GM12878 (cell line): ENCODE results near the gene DNMT3A. TPM values are rescaled to one million over a fixed set of nuclear protein-coding genes. Genes with fewer than 3 reads are reported as not detected.

ENCODE experiments used
- ATAC-seq: fragments of 200-7000 bp; cut with Tn5 transposase; 3 replicates; pipeline ENCODE4 v1.9.1; 2020; ENCODE audit warnings: mild to moderate bottlenecking, moderate library complexity
- BruUV-seq: library from RNA; stranded (reverse); fragments of 400-500 nt; replicated peaks from 2 replicates; lab custom pipeline; 2021; lab: Mats Ljungman, UMichigan
- CTCF ChIA-PET: fragments of 300-600 bp; sonication (Branson Sonifier 250); formaldehyde crosslinking; extraction: SDS; loops from one replicate; lab custom pipeline; 2021; ENCODE audit warnings: inconsistent platforms; lab: Yijun Ruan, JAX
- POLR2A ChIA-PET: fragments of 350-600 bp; formaldehyde crosslinking; extraction: SDS; loops from one replicate; lab custom pipeline; 2021; ENCODE audit warnings: inconsistent platforms; lab: Charles Lee
- RAD21 ChIA-PET: fragments of 300-600 bp; sonication (Branson Sonifier 250); formaldehyde crosslinking; loops from one replicate; lab custom pipeline; 2023; ENCODE audit warnings: antibody characterized with exemption; ENCODE audit not compliant: unreplicated experiment; lab: Charles Lee
- SMC1A ChIA-PET: fragments of 300-600 bp; sonication (Branson Sonifier 250); formaldehyde crosslinking; loops from one replicate; lab custom pipeline; 2023; ENCODE audit not compliant: unreplicated experiment, uncharacterized antibody; lab: Charles Lee
- DNase-seq: peaks from one replicate; pipeline ENCODE4 v3.0.0-alpha.2; 2011; ENCODE audit warnings: low read depth, low spot score
- FAIRE-seq: peaks from 3 replicates; lab custom pipeline; 2011; peaks lifted over from hg19 to GRCh38; lab: Jason Lieb, UNC
- H2AFZ ChIP-seq: 2 replicates; pipeline ENCODE4 v1.6.0; 2011; ENCODE audit warnings: low read depth, low read length, control low read depth; ENCODE audit not compliant: control insufficient read depth
- H3K27ac ChIP-seq: 2 replicates; pipeline ENCODE4 v1.5.1; 2011; ENCODE audit warnings: control low read depth; ENCODE audit not compliant: control insufficient read depth, insufficient read depth
- H3K27me3 ChIP-seq, 2 experiments: replicated peaks in 1 of 2; 2 replicates each; pipeline versions ENCODE4 v1.6.0 to v1.6.1; 2011; ENCODE audit warnings: low read length in 1 of 2; ENCODE audit not compliant: control insufficient read depth in 2 of 2, insufficient read depth in 2 of 2
- H3K36me3 ChIP-seq, 2 experiments: 2 replicates each; pipeline ENCODE4 v1.5.1; 2011; ENCODE audit warnings: low read length in 1 of 2; ENCODE audit not compliant: control insufficient read depth in 2 of 2, insufficient read depth in 2 of 2
- H3K4me1 ChIP-seq: 2 replicates; pipeline ENCODE4 v1.6.1; 2011; ENCODE audit warnings: mild to moderate bottlenecking, low read length, moderate library complexity, mixed read lengths; ENCODE audit not compliant: control insufficient read depth, insufficient read depth
- H3K4me2 ChIP-seq: 2 replicates; pipeline ENCODE4 v1.6.0; 2011; ENCODE audit warnings: control low read depth; ENCODE audit not compliant: control insufficient read depth, insufficient read depth
- H3K4me3 ChIP-seq: fragments of 200-600 bp; sonication (generic); 2 replicates; pipeline ENCODE4 v1.5.1; 2016
- H3K79me2 ChIP-seq: 2 replicates; pipeline ENCODE4 v1.6.0; 2011; ENCODE audit warnings: low read length; ENCODE audit not compliant: control insufficient read depth, insufficient read depth
- H3K9ac ChIP-seq: 2 replicates; pipeline ENCODE4 v1.8.0; 2011; ENCODE audit warnings: low read length, control low read depth, mixed read lengths; ENCODE audit not compliant: control insufficient read depth, insufficient read depth
- H3K9me3 ChIP-seq: replicated peaks from 3 replicates; pipeline ENCODE4 v1.5.1; 2011; ENCODE audit warnings: mild to moderate bottlenecking, low read length; ENCODE audit not compliant: control insufficient read depth, insufficient read depth
- H4K20me1 ChIP-seq: 2 replicates; pipeline ENCODE4 v1.6.0; 2011; ENCODE audit not compliant: control insufficient read depth, insufficient read depth
- EED ChIP-seq: sonication (generic); IDR thresholded peaks from 2 replicates; pipeline ENCODE4 v1.6.1; 2016; ENCODE audit warnings: antibody characterized with exemption, low read depth
- IRF4 ChIP-seq: IDR thresholded peaks from 2 replicates; pipeline ENCODE4 v1.6.1; 2011; ENCODE audit warnings: low read depth, low read length
- PAX8 ChIP-seq: fragments of 450-650 bp; IDR thresholded peaks from 2 replicates; pipeline ENCODE4 v1.6.1; 2017; ENCODE audit warnings: mild to moderate bottlenecking, moderate library complexity
- POLR2A ChIP-seq: IDR thresholded peaks from 2 replicates; pipeline ENCODE4 v1.6.1; 2011; ENCODE audit warnings: low read depth, mild to moderate bottlenecking, low read length
- RFX5 ChIP-seq: IDR thresholded peaks from 2 replicates; pipeline ENCODE4 v1.6.1; 2011; ENCODE audit warnings: low read depth, low read length, improper control_type of control experiment
- ZBED1 ChIP-seq: IDR thresholded peaks from 2 replicates; pipeline ENCODE4 v1.6.1; 2016; ENCODE audit warnings: borderline replicate concordance
- ZNF384 ChIP-seq: IDR thresholded peaks from 2 replicates; pipeline ENCODE4 v1.6.1; 2012; ENCODE audit warnings: low read depth, mild to moderate bottlenecking, low read length, improper control_type of control experiment, borderline replicate concordance
- ZNF687 ChIP-seq: fragments of 450-650 bp; IDR thresholded peaks from 2 replicates; pipeline ENCODE4 v1.6.1; 2017; ENCODE audit warnings: mild to moderate bottlenecking, moderate library complexity
- ZSCAN29 ChIP-seq: fragments of 450-650 bp; IDR thresholded peaks from 2 replicates; pipeline ENCODE4 v1.6.1; 2017; ENCODE audit warnings: mild to moderate bottlenecking, moderate library complexity
- WGBS: methylation state at CpG from one replicate; pipeline ENCODE4 v1.1.6; 2016; ENCODE audit warnings: low lambda C conversion rate; ENCODE audit not compliant: insufficient replicate concordance, insufficient coverage; ENCODE audit errors: missing lambda C conversion rate; 5-methylcytosine and 5-hydroxymethylcytosine counted together
- in situ Hi-C: fragments of 300-500 bp; cut with MboI; formaldehyde crosslinking; loops from 9 replicates; pipeline ENCODE4 v1.14.3; 2018; ENCODE audit warnings: mixed read lengths
- intact Hi-C: fragments of 100-400 bp; cut with micrococcal nuclease; formaldehyde crosslinking; loops from one replicate; pipeline ENCODE4 v1.14.2; 2022; ENCODE audit not compliant: unreplicated experiment
- polyA plus RNA-seq, 11 experiments: library from polyadenylated mRNA; depleted of rRNA in 4 of 11; unstranded in 6 of 11; stranded (reverse) in 5 of 11; fragments of >200 nt; fragmentation: Nextera tagmentation in 4 of 11; fragmentation: Illumina TruSeq in 1 of 11; extraction: Ambion mirVana in 4 of 11; extraction: Trizol in 1 of 11; gene quantifications; 1 replicate in 1 of 11; 2 replicates in 10 of 11; pipeline versions ENCODE4 v1.2.1 to v1.2.3, GENCODE V29; 2011 to 2016; ENCODE audit warnings: inconsistent platforms in 2 of 11, missing spikeins in 2 of 11, low read depth in 1 of 11
- total RNA-seq, 4 experiments: library from RNA; depleted of rRNA in 3 of 4; stranded (reverse); fragments of >200 nt in 3 of 4; fragmentation: Illumina TruSeq in 1 of 4; extraction: Trizol in 1 of 4; gene quantifications; 2 replicates each; pipeline versions ENCODE4 v1.2.1 to v1.2.3, GENCODE V29; 2013 to 2021
- TF ChIP-seq, protein P1 (sequence below): fragments of 150-350 bp; IDR thresholded peaks from 2 replicates; pipeline ENCODE4 v1.6.1; 2016; ENCODE audit warnings: low read depth, low read length
- TF ChIP-seq, protein P2 (sequence below): fragments of 450-650 bp; IDR thresholded peaks from 2 replicates; pipeline ENCODE4 v1.6.1; 2017; ENCODE audit warnings: antibody characterized with exemption, mild to moderate bottlenecking, moderate library complexity

Gene DNMT3A
- total and polyA plus RNA-seq, 10 of the 15 experiments (the other 5 are each of a cell fraction or from before 2014, with no cell fraction given) = 7.4 to 51.6 (median 17.4) TPM

DNA sequence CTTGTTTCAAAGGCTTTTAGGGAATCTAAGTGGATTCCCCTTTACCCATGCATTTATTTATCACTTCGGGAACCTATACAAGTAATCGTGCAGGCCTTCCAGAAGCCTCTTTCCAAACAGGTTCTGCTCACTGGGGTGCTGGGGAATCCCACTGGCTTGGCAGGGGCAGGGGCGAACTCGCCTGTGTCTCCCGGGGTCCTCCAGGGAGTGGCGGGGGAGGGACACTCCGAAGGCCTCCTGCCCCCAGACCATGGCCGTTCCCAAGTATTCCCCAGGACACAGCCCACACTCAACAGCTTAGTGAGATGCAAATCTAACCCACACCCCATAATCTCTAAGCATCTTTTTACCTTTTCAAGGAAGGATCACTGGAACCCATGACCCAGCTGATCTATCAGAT lies 6.5 kb downstream of the DNMT3A start:
- H3K27ac ChIP-seq = no peak overlapping the region
- in situ Hi-C loops = no loop called here

More for the DNA sequence above, 6.5 kb downstream of the DNMT3A start:
- Histone ChIP-seq H3K9me3 (no peaks in the 10 kb centered on the region), H3K36me3 (no peaks in the 10 kb centered on the region; a peak in 2 of 4 replicates), H3K9ac (no peak overlapping the region), H4K20me1 (peaks cover 6% of the 10 kb centered on the region), H2AFZ (no peak overlapping the region), H3K79me2 (peaks cover 24% of the 10 kb centered on the region), H3K27me3 (no peaks in the 10 kb centered on the region), H3K4me1 (peaks cover 25% of the 10 kb centered on the region), H3K4me2 (no peak overlapping the region)
- SMC1A ChIA-PET = interaction anchor here (0.6 to 4.1 kb wide), 6 partner anchors 8 to 57 kb away, joined by 3 to 19 read pairs (median 5); no protein-coding TSS in a partner anchor
- no peak for DNase-seq
- WGBS = 85% methylated on average over 8 of the region's 8 CpGs
- intact Hi-C loops = no loop called here
- no TSS peak for BruUV-seq
- CTCF ChIA-PET = interaction anchor here (1.1 to 1.5 kb wide), 3 partner anchors 12 to 169 kb away, joined by 3 read pairs; no protein-coding TSS in a partner anchor
- RAD21 ChIA-PET = interaction anchor here (1.9 kb wide), 1 partner anchor 33 kb away, joined by 7 read pairs; no protein-coding TSS in a partner anchor
- POLR2A ChIA-PET = interaction anchor here (1.1 kb wide), 1 partner anchor 11 kb away, joined by 3 read pairs; no protein-coding TSS in a partner anchor
- FAIRE-seq = no peak
- no peak for ATAC-seq
- TF ChIP-seq ZSCAN29 = no peak
- TF ChIP-seq, protein P1, sequence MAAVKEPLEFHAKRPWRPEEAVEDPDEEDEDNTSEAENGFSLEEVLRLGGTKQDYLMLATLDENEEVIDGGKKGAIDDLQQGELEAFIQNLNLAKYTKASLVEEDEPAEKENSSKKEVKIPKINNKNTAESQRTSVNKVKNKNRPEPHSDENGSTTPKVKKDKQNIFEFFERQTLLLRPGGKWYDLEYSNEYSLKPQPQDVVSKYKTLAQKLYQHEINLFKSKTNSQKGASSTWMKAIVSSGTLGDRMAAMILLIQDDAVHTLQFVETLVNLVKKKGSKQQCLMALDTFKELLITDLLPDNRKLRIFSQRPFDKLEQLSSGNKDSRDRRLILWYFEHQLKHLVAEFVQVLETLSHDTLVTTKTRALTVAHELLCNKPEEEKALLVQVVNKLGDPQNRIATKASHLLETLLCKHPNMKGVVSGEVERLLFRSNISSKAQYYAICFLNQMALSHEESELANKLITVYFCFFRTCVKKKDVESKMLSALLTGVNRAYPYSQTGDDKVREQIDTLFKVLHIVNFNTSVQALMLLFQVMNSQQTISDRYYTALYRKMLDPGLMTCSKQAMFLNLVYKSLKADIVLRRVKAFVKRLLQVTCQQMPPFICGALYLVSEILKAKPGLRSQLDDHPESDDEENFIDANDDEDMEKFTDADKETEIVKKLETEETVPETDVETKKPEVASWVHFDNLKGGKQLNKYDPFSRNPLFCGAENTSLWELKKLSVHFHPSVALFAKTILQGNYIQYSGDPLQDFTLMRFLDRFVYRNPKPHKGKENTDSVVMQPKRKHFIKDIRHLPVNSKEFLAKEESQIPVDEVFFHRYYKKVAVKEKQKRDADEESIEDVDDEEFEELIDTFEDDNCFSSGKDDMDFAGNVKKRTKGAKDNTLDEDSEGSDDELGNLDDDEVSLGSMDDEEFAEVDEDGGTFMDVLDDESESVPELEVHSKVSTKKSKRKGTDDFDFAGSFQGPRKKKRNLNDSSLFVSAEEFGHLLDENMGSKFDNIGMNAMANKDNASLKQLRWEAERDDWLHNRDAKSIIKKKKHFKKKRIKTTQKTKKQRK = no peak
- TF ChIP-seq RFX5 = no peak
- no peak for TF ChIP-seq IRF4
- TF ChIP-seq PAX8 = no peak
- TF ChIP-seq ZNF384 = no peak
- TF ChIP-seq ZBED1 = no peak
- TF ChIP-seq ZNF687 = no peak
- no peak for TF ChIP-seq EED
- TF ChIP-seq, protein P2, sequence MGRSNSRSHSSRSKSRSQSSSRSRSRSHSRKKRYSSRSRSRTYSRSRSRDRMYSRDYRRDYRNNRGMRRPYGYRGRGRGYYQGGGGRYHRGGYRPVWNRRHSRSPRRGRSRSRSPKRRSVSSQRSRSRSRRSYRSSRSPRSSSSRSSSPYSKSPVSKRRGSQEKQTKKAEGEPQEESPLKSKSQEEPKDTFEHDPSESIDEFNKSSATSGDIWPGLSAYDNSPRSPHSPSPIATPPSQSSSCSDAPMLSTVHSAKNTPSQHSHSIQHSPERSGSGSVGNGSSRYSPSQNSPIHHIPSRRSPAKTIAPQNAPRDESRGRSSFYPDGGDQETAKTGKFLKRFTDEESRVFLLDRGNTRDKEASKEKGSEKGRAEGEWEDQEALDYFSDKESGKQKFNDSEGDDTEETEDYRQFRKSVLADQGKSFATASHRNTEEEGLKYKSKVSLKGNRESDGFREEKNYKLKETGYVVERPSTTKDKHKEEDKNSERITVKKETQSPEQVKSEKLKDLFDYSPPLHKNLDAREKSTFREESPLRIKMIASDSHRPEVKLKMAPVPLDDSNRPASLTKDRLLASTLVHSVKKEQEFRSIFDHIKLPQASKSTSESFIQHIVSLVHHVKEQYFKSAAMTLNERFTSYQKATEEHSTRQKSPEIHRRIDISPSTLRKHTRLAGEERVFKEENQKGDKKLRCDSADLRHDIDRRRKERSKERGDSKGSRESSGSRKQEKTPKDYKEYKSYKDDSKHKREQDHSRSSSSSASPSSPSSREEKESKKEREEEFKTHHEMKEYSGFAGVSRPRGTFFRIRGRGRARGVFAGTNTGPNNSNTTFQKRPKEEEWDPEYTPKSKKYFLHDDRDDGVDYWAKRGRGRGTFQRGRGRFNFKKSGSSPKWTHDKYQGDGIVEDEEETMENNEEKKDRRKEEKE = no peak
- TF ChIP-seq POLR2A = no peak
- TF ChIP-seq, all 136 proteins: peak for 0
- H3K4me3 ChIP-seq = no peak overlapping the region
